ENCODE results near the gene DPEP1. TPM values are rescaled to one million over a fixed set of nuclear protein-coding genes. Genes with fewer than 3 reads are reported as not detected.
"Not testable (repeated sequence)": the region's sequence is repeated elsewhere in the genome, so short reads cannot be mapped to it uniquely, and the experiment has no call there.

DPEP1 gene
- total RNA-seq, 2 donors from 2014 or later, result 0.88 to 3.2 TPM

GRCh38 chr16:89658221-89658879 is 44.9 kb downstream of the DPEP1 start:
- Mint-ChIP-seq H3K36me3 (ENCODE audit: low read depth) (peaks cover 63% of the 10 kb centered on the region), H3K9me3 (peaks cover 19% of the 10 kb centered on the region), H3K27me3 (ENCODE audit: insufficient read depth) (no peaks in the 10 kb centered on the region), H3K4me1 (peaks cover 5% of the 10 kb centered on the region), H3K4me3 (peak overlapping the region; percentile 81), H3K27ac (no peak overlapping the region)
- Histone ChIP-seq H3K9me3 (ENCODE audit: control insufficient read depth, low read length) (peaks cover 17% of the 10 kb centered on the region), H3K36me3 (ENCODE audit: control insufficient read depth, insufficient read depth, low read length) (peaks cover 48% of the 10 kb centered on the region), H3K4me3 (ENCODE audit: low read length) (peak overlapping the region; percentile 90), H3K27me3 (ENCODE audit: control insufficient read depth, insufficient read depth, low read length, poor library complexity, severe bottlenecking) (no peaks in the 10 kb centered on the region), H3K9ac (ENCODE audit: extremely low read depth, low read length, poor library complexity, severe bottlenecking) (peak overlapping the region; percentile 82), H3K27ac (ENCODE audit: low read depth, low read length) (no peak overlapping the region), H3K4me1 (ENCODE audit: control insufficient read depth, insufficient read depth, low read length) (no peaks in the 10 kb centered on the region)
- no peak for TF ChIP-seq CTCF (conservative IDR thresholded peaks at IDR 0.05)
- WGBS, 2 experiments (ENCODE audit: insufficient coverage in 1 of 2, insufficient read length in 1 of 2), result 21 to 27% methylated on average over 22 to 27 of the region's 27 CpGs
- DNase-seq, result peak; percentile 67

GRCh38 chr16:89660146-89660545 is 46.7 kb downstream of the DPEP1 start:
- no peaks in the 10 kb centered on the region for H3K4me1 ChIP-seq (ENCODE audit: control insufficient read depth, insufficient read depth, low read length)
- H3K9me3 Mint-ChIP-seq, result peaks cover 34% of the 10 kb centered on the region
- H3K27ac ChIP-seq (ENCODE audit: low read depth, low read length), result no peak overlapping the region
- no peaks in the 10 kb centered on the region for H3K27me3 ChIP-seq (ENCODE audit: control insufficient read depth, insufficient read depth, low read length, poor library complexity, severe bottlenecking)
- H3K9ac ChIP-seq (ENCODE audit: extremely low read depth, low read length, poor library complexity, severe bottlenecking), result no peak overlapping the region
- peaks cover 52% of the 10 kb centered on the region for H3K36me3 ChIP-seq (ENCODE audit: control insufficient read depth, insufficient read depth, low read length)
- H3K4me1 Mint-ChIP-seq, result peaks cover 5% of the 10 kb centered on the region
- no peaks in the 10 kb centered on the region for H3K27me3 Mint-ChIP-seq (ENCODE audit: insufficient read depth)
- WGBS, 2 experiments (ENCODE audit: insufficient coverage in 1 of 2, insufficient read length in 1 of 2), result 94 to 98% methylated on average over 5 to 7 of the region's 7 CpGs
- H3K4me3 Mint-ChIP-seq, result no peak overlapping the region
- H3K9me3 ChIP-seq (ENCODE audit: control insufficient read depth, low read length), result peaks cover 20% of the 10 kb centered on the region
- DNase-seq, result no peak
- H3K27ac Mint-ChIP-seq, result no peak overlapping the region
- H3K4me3 ChIP-seq (ENCODE audit: low read length), result no peak overlapping the region
- peaks cover 70% of the 10 kb centered on the region for H3K36me3 Mint-ChIP-seq (ENCODE audit: low read depth)
- TF ChIP-seq CTCF (conservative IDR thresholded peaks at IDR 0.05), result no peak

- peaks cover 74% of the 10 kb centered on the region for H3K36me3 Mint-ChIP-seq (ENCODE audit: low read depth)
- no peaks in the 10 kb centered on the region for H3K27me3 Mint-ChIP-seq (ENCODE audit: insufficient read depth)
- Histone ChIP-seq H3K36me3 (ENCODE audit: control insufficient read depth, insufficient read depth, low read length) (peaks cover 56% of the 10 kb centered on the region), H3K27me3 (ENCODE audit: control insufficient read depth, insufficient read depth, low read length, poor library complexity, severe bottlenecking) (no peaks in the 10 kb centered on the region), H3K27ac (ENCODE audit: low read depth, low read length) (no peak overlapping the region), H3K9ac (ENCODE audit: extremely low read depth, low read length, poor library complexity, severe bottlenecking) (no peak overlapping the region), H3K4me3 (ENCODE audit: low read length) (no peak overlapping the region), H3K4me1 (ENCODE audit: control insufficient read depth, insufficient read depth, low read length) (no peaks in the 10 kb centered on the region), H3K9me3 (ENCODE audit: control insufficient read depth, low read length) (peaks cover 29% of the 10 kb centered on the region)
- TF ChIP-seq CTCF (conservative IDR thresholded peaks at IDR 0.05), result no peak
- WGBS, 2 experiments (ENCODE audit: insufficient coverage in 1 of 2, insufficient read length in 1 of 2), result 96 to 100% methylated on average over 7 to 9 of the region's 9 CpGs
- no peak for DNase-seq
- no peak overlapping the region for H3K4me3 Mint-ChIP-seq
- H3K27ac Mint-ChIP-seq, result no peak overlapping the region
- H3K4me1 Mint-ChIP-seq, result peaks cover 5% of the 10 kb centered on the region
- peaks cover 44% of the 10 kb centered on the region for H3K9me3 Mint-ChIP-seq
These were observed 47.8 kb downstream of the DPEP1 start for GRCh38 chr16:89661215-89661614.

- peaks cover 83% of the 10 kb centered on the region for H3K36me3 Mint-ChIP-seq (ENCODE audit: low read depth)
- not testable (repeated sequence) for H3K4me3 Mint-ChIP-seq; H3K27ac ChIP-seq (ENCODE audit: low read depth, low read length)
These were observed 50.8 kb downstream of the DPEP1 start for GRCh38 chr16:89664238-89664637.

More at GRCh38 chr16:89664238-89664637, 50.8 kb downstream of the DPEP1 start:
- H3K27me3 Mint-ChIP-seq (ENCODE audit: insufficient read depth); H3K27me3 ChIP-seq (ENCODE audit: control insufficient read depth, insufficient read depth, low read length, poor library complexity, severe bottlenecking); DNase-seq; H3K4me1 Mint-ChIP-seq; H3K4me1 ChIP-seq (ENCODE audit: control insufficient read depth, insufficient read depth, low read length); H3K27ac Mint-ChIP-seq; H3K4me3 ChIP-seq (ENCODE audit: low read length); H3K9ac ChIP-seq (ENCODE audit: extremely low read depth, low read length, poor library complexity, severe bottlenecking): not testable (repeated sequence)
- Histone ChIP-seq H3K9me3 (ENCODE audit: control insufficient read depth, low read length) (peaks cover 34% of the 10 kb centered on the region), H3K36me3 (ENCODE audit: control insufficient read depth, insufficient read depth, low read length) (peaks cover 62% of the 10 kb centered on the region)
- H3K9me3 Mint-ChIP-seq, result peaks cover 54% of the 10 kb centered on the region
- 94% methylated on average over 9 to 10 of the region's 11 CpGs for WGBS, 2 experiments (ENCODE audit: insufficient coverage in 1 of 2, insufficient read length in 1 of 2)
